ENCODE results near the gene NBPF3. TPM values are rescaled to one million over a fixed set of nuclear protein-coding genes. Genes with fewer than 3 reads are reported as not detected.
A peak's percentile ranks its signal among the peaks of the same experiment; 100 is the strongest.

The NBPF3 gene
- total RNA-seq, 1 experiment from 2014 or later = 15.8 TPM

- Histone ChIP-seq H2AK5ac (ENCODE audit: insufficient read length, low read length) (no peak overlapping the region), H2AFZ (ENCODE audit: low read length) (no peak overlapping the region), H3K9me3 (ENCODE audit: control insufficient read depth, low read depth, low read length) (no peaks in the 10 kb centered on the region), H4K8ac (replicated peaks; ENCODE audit: insufficient read length, low read depth, low read length) (no peak overlapping the region), H4K5ac (ENCODE audit: insufficient read length, low read depth, low read length) (no peak overlapping the region), H2BK120ac (ENCODE audit: low read depth, low read length, poor library complexity, severe bottlenecking) (no peak overlapping the region), H2BK12ac (ENCODE audit: insufficient read length, low read depth, low read length) (no peak overlapping the region), H4K91ac (ENCODE audit: insufficient read length, low read depth, low read length) (no peak overlapping the region), H2BK15ac (ENCODE audit: low read depth, low read length) (no peak overlapping the region), H3K14ac (ENCODE audit: insufficient read depth, low read length) (no peak overlapping the region), H3K79me1 (ENCODE audit: insufficient read depth, low read depth, low read length, poor library complexity, severe bottlenecking) (no peaks in the 10 kb centered on the region), H3K23me2 (ENCODE audit: insufficient read length, low read depth, low read length, poor library complexity, severe bottlenecking) (no peaks in the 10 kb centered on the region), H4K20me1 (ENCODE audit: control insufficient read depth, insufficient read depth, insufficient read length) (no peaks in the 10 kb centered on the region), H3K79me2 (ENCODE audit: insufficient read depth, low read length) (no peaks in the 10 kb centered on the region), H3K27ac (ENCODE audit: insufficient read length, low read depth, low read length) (no peak overlapping the region), H3K9ac (ENCODE audit: extremely low read depth, insufficient read length, low read length) (no peak overlapping the region), H3K27me3 (ENCODE audit: insufficient read depth, low read length) (no peaks in the 10 kb centered on the region), H3K23ac (ENCODE audit: insufficient read length, low read depth, low read length) (no peak overlapping the region), H3K4me1 (ENCODE audit: insufficient read depth, low read length) (no peaks in the 10 kb centered on the region; the same call in 1 of the 2 replicates), H2BK20ac (ENCODE audit: low read depth, low read length, poor library complexity, severe bottlenecking) (no peak overlapping the region), H3T11ph (ENCODE audit: low read length) (no peak overlapping the region), H3K18ac (ENCODE audit: insufficient read length, low read depth, low read length) (no peak overlapping the region), H3K4me2 (ENCODE audit: insufficient read depth, insufficient read length, low read length) (no peak overlapping the region), H3K4ac (ENCODE audit: low read depth, low read length) (no peak overlapping the region), H2BK5ac (ENCODE audit: insufficient read length, low read length) (no peak overlapping the region), H3K56ac (ENCODE audit: insufficient read length, low read depth, low read length) (no peak overlapping the region)
- Mint-ChIP-seq H3K27ac (peak overlapping the region in 2 of 3 experiments; percentile 22 to 41; a peak in 1 of 7 replicates), H3K36me3 (ENCODE audit: insufficient read depth in 1 of 3, low read depth in 3 of 3) (peaks cover 0 to 4% (median 4%) of the 10 kb centered on the region in 3 experiments; a peak in 2 of 7 replicates), H3K4me3 (no peak overlapping the region), H3K27me3 (ENCODE audit: low read depth) (no peaks in the 10 kb centered on the region), H3K9me3 (no peaks in the 10 kb centered on the region), H3K4me1 (peaks cover 26 to 54% of the 10 kb centered on the region in 2 experiments)
- TF ChIP-seq CTCF (conservative IDR thresholded peaks at IDR 0.05) = no peak
- DNase-seq = no peak
- WGBS (ENCODE audit: extremely low coverage, insufficient read length, low lambda C conversion rate) = no CpG with 5 or more reads among the region's 7 CpGs
These were observed 90.6 kb downstream of the NBPF3 start for GRCh38 chr1:21530368-21531016.

Data from H9 (cell line).